Hepatocyte (in vitro differentiated cells): Measurements from ENCODE around the gene C6orf141. TPM values are rescaled to one million over a fixed set of nuclear protein-coding genes. Genes with fewer than 3 reads are reported as not detected.

Experiments used
- DNase-seq: peaks from one replicate; pipeline ENCODE4 v3.0.0-alpha.2; 2016; ENCODE audit warnings: low spot score
- H2AFZ ChIP-seq: fragments of 200-600 bp; sonication (generic); 2 replicates; pipeline ENCODE4 v1.6.0; 2016; ENCODE audit warnings: antibody characterized with exemption, mild to moderate bottlenecking
- H3K27ac ChIP-seq: fragments of 200-600 bp; sonication (generic); 2 replicates; pipeline ENCODE4 v1.5.1; 2016; ENCODE audit warnings: mild to moderate bottlenecking
- H3K27me3 ChIP-seq: fragments of 200-600 bp; sonication (generic); 2 replicates; pipeline ENCODE4 v1.6.1; 2016
- H3K36me3 ChIP-seq: fragments of 200-600 bp; sonication (generic); replicated peaks from 2 replicates; pipeline ENCODE4 v1.5.1; 2016; ENCODE audit warnings: low read depth; ENCODE audit not compliant: insufficient read depth
- H3K4me1 ChIP-seq: fragments of 200-600 bp; sonication (generic); 2 replicates; pipeline ENCODE4 v1.5.1; 2016; ENCODE audit warnings: mild to moderate bottlenecking, moderate library complexity; ENCODE audit not compliant: insufficient read depth
- H3K4me2 ChIP-seq: fragments of 200-600 bp; sonication (generic); 2 replicates; pipeline ENCODE4 v1.6.0; 2016
- H3K4me3 ChIP-seq: fragments of 200-600 bp; sonication (generic); 2 replicates; pipeline ENCODE4 v1.5.1; 2016; ENCODE audit warnings: mild to moderate bottlenecking
- H3K79me2 ChIP-seq: fragments of 200-600 bp; sonication (generic); 2 replicates; pipeline ENCODE4 v1.6.0; 2017; ENCODE audit warnings: mild to moderate bottlenecking
- H3K9me2 ChIP-seq: fragments of 200-600 bp; sonication (generic); replicated peaks from 2 replicates; pipeline ENCODE4 v1.6.0; 2017; ENCODE audit warnings: mild to moderate bottlenecking; ENCODE audit not compliant: insufficient read depth
- H3K9me3 ChIP-seq: fragments of 200-600 bp; sonication (generic); 2 replicates; pipeline ENCODE4 v1.5.1; 2016; ENCODE audit warnings: low read depth, mild to moderate bottlenecking
- H4K20me1 ChIP-seq: fragments of 200-600 bp; sonication (generic); 2 replicates; pipeline ENCODE4 v1.6.0; 2016; ENCODE audit warnings: mild to moderate bottlenecking; ENCODE audit not compliant: insufficient read depth, poor library complexity, severe bottlenecking
- EZH2 ChIP-seq: fragments of 200-600 bp; sonication (generic); IDR thresholded peaks from 2 replicates; pipeline ENCODE4 v1.6.1; 2016; ENCODE audit warnings: antibody characterized with exemption, mild to moderate bottlenecking, borderline replicate concordance
- EZH2phosphoT487 ChIP-seq: fragments of 200-600 bp; sonication (generic); IDR thresholded peaks from one replicate; pipeline ENCODE4 v1.6.1; 2018; ENCODE audit warnings: antibody characterized with exemption, mild to moderate bottlenecking, low read depth, moderate library complexity; ENCODE audit not compliant: unreplicated experiment, severe bottlenecking
- WGBS: methylation state at CpG from one replicate; pipeline ENCODE4 v1.1.6; 2016; ENCODE audit warnings: low lambda C conversion rate; ENCODE audit errors: missing lambda C conversion rate; 5-methylcytosine and 5-hydroxymethylcytosine counted together
- polyA plus RNA-seq: library from polyadenylated mRNA; unstranded; fragments of >200 nt; fragmentation: Nextera tagmentation; extraction: Ambion mirVana; gene quantifications from 2 replicates; pipeline ENCODE4 v1.2.1, GENCODE V29; 2016
- total RNA-seq: library from RNA; depleted of rRNA; stranded (reverse); fragments of >200 nt; gene quantifications from 2 replicates; pipeline ENCODE4 v1.2.3, GENCODE V29; 2014
- TF ChIP-seq, protein P1 (sequence below): fragments of 200-600 bp; sonication (generic); IDR thresholded peaks from 2 replicates; pipeline ENCODE4 v1.5.1; 2016; ENCODE audit warnings: antibody characterized with exemption, mild to moderate bottlenecking; ENCODE audit not compliant: poor library complexity

The C6orf141 gene
- total and polyA plus RNA-seq, 2 experiments from 2014 or later, result 2.9 to 4.5 TPM

DNA sequence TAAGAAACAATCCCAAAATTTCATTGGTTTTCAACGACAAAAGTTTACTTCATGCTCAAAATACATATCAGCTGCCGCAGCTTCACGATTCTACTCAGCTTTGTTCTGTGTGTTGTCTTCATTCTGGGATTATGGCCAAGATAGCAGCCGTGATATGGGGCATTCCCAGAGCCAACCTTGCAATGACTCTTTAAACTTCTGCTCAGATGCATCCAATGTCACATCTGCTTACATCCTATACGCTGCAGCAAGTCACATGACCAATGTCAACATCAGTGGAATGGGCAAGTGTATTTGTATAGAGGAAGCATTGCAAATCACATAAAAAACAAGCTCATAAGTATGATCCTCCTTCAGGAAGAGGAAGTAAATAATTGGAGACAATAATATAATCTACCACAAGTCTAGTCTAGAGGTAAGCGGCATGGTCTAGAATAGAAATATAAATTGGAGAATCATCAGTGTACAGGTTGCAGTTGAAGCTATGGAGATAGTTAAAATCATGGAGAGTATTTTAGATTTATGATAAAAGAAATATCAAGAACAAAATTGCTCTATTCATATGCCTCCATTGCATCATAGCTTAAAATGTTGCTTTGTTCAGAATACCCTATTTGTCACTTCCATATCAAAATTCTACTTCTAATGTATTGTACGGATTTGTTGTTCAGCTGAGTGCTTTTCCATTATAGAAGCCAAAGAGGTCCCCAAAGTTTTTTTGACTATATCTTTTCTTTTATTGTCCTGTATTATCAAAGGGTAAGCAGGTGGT, 7.2 kb upstream of the C6orf141 start:
- Histone ChIP-seq H3K36me3 (no peaks in the 10 kb centered on the region), H4K20me1 (no peaks in the 10 kb centered on the region), H3K9me2 (no peaks in the 10 kb centered on the region), H3K9me3 (no peaks in the 10 kb centered on the region), H3K27me3 (no peaks in the 10 kb centered on the region), H3K4me1 (no peaks in the 10 kb centered on the region), H3K4me3 (no peak overlapping the region), H2AFZ (no peak overlapping the region), H3K27ac (no peak overlapping the region), H3K79me2 (no peaks in the 10 kb centered on the region), H3K4me2 (no peak overlapping the region)
- no peak for DNase-seq
- TF ChIP-seq, protein P1, sequence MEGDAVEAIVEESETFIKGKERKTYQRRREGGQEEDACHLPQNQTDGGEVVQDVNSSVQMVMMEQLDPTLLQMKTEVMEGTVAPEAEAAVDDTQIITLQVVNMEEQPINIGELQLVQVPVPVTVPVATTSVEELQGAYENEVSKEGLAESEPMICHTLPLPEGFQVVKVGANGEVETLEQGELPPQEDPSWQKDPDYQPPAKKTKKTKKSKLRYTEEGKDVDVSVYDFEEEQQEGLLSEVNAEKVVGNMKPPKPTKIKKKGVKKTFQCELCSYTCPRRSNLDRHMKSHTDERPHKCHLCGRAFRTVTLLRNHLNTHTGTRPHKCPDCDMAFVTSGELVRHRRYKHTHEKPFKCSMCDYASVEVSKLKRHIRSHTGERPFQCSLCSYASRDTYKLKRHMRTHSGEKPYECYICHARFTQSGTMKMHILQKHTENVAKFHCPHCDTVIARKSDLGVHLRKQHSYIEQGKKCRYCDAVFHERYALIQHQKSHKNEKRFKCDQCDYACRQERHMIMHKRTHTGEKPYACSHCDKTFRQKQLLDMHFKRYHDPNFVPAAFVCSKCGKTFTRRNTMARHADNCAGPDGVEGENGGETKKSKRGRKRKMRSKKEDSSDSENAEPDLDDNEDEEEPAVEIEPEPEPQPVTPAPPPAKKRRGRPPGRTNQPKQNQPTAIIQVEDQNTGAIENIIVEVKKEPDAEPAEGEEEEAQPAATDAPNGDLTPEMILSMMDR, result no peak
- TF ChIP-seq EZH2 (no peak), EZH2phosphoT487 (no peak)
- 71% methylated on average over 7 of the region's 7 CpGs for WGBS

DNA sequence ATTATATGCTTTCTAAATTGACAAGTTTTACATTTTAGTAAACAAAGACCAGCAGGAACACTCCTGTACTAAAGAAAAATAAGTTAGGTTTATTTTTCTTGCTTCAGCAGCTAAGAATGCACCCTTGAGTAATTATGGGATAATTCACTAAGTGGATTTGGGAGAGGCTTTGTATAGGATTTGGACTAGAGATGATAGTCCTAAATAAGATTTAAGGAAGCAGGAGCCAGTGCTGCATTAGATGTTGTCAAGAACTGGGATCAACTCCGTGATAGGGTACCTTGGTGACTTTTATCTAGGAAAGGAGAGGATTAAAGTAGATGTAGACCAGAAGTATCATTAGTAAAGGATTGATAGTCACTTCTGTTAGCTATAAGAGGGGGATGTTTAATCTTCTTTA, 4.1 kb upstream of the C6orf141 start:
- 29% methylated on average over 1 of the region's 1 CpG for WGBS
- Histone ChIP-seq H2AFZ (no peak overlapping the region), H3K79me2 (no peaks in the 10 kb centered on the region)

DNA sequence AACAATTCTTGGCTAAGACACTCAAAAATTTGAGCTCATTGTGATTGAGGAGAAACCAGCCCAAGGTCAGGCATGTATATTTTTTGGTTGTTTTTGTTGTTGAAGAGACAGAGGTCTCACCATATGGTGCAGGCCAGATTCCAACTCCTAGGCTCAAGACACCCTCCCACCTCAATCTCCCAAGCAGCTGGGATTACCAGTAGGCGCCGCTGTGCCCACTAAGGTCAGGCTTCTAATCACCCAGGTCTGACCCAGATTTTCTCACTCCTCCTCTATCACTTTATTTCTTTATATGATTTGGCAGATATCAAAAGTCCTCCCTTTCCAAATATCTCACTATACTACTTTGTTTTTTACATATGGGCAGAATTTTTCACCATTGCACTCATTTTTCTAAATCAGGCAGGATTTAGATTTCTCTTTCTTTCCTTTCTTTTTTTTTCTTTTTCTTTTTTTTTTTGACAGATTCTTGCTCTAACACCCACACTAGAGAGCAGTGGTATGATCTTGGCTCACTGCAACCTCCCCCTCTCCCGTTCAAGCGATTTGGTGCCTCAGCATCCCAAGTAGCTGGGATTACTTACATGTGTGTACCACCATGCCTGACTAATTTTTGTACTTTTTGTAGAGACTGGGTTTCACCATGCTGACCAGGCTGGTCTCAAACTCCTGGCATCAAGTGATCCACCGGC, 1.7 kb upstream of the C6orf141 start:
- no peaks in the 10 kb centered on the region for H4K20me1 ChIP-seq
- H3K4me1 ChIP-seq, result peaks cover 3% of the 10 kb centered on the region
- no peaks in the 10 kb centered on the region for H3K79me2 ChIP-seq
- H2AFZ ChIP-seq, result no peak overlapping the region
- TF ChIP-seq, protein P1, result no peak
- TF ChIP-seq EZH2phosphoT487 (no peak), EZH2 (no peak)
- H3K4me3 ChIP-seq, result no peak overlapping the region
- H3K4me2 ChIP-seq, result no peak overlapping the region
- H3K36me3 ChIP-seq, result no peaks in the 10 kb centered on the region
- DNase-seq, result no peak
- H3K27ac ChIP-seq, result no peak overlapping the region
- WGBS, result 80% methylated on average over 5 of the region's 5 CpGs
- peaks cover 3% of the 10 kb centered on the region for H3K27me3 ChIP-seq
- no peaks in the 10 kb centered on the region for H3K9me3 ChIP-seq
- no peaks in the 10 kb centered on the region for H3K9me2 ChIP-seq

More for the DNA sequence above, 4.1 kb upstream of the C6orf141 start:
- no peak for TF ChIP-seq EZH2
- TF ChIP-seq, protein P1, result no peak
- no peak for TF ChIP-seq EZH2phosphoT487
- peaks cover 3% of the 10 kb centered on the region for H3K4me1 ChIP-seq
- H3K36me3 ChIP-seq, result no peaks in the 10 kb centered on the region
- H3K27me3 ChIP-seq, result peaks cover 3% of the 10 kb centered on the region
- no peak overlapping the region for H3K4me2 ChIP-seq
- no peak overlapping the region for H3K27ac ChIP-seq
- DNase-seq, result no peak
- H3K4me3 ChIP-seq, result no peak overlapping the region
- no peaks in the 10 kb centered on the region for H3K9me3 ChIP-seq
- no peaks in the 10 kb centered on the region for H4K20me1 ChIP-seq
- no peaks in the 10 kb centered on the region for H3K9me2 ChIP-seq
